SH-SY5Y (cell line): ENCODE results near the gene SLC15A1.
A peak's percentile ranks its signal among the peaks of the same experiment; 100 is the strongest.

Source experiments
- GATA2 ChIP-seq: IDR thresholded peaks from 2 replicates; pipeline ENCODE4 v1.6.1; 2011; ENCODE audit warnings: mild to moderate bottlenecking, low read depth, low read length
- GATA3 ChIP-seq: IDR thresholded peaks from 2 replicates; pipeline ENCODE4 v1.6.1; 2011; ENCODE audit warnings: low read depth, mild to moderate bottlenecking, low read length, moderate library complexity

SLC15A1 gene

DNA sequence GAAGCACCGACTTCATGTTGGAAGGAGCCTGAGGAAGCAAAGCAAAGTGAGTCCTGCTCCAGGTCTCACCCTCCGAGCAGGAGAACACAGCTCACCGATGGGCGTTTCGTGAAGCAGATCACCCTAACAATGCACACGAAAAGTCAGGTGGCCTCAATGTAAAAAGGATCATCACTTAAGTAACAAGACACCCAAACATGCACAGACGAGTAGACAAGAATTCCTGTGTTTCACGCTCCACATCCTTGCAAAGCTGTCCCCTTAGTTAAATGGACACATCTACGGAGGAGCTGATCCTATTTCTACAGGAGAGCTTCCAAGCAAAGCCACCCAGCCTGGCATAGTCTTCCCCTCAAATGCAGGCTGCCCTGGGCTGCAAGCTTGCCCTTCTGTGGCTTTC, 66.2 kb downstream of the SLC15A1 start:
- TF ChIP-seq GATA2 (no peak), GATA3 (no peak)

DNA sequence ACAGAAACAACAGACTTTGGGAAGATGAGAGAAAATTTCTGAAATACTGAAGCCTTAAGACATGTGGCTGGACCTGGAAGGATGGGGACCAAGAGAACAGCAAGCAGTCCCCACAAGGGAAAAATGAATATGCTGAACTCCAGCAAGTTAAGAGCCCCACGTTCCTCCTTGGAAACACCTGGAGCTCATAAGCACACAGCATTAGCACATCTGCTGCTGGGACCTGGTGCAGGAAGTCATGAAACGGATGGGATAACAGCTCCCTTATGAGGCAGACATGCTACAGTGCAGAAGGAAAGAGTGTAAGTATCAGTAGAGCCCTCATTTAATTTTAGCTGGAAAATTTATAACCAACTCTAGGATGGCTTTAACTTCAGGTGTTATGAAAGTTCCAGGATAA, 67.3 kb downstream of the SLC15A1 start:
- TF ChIP-seq GATA3 (no peak), GATA2 (no peak)

DNA sequence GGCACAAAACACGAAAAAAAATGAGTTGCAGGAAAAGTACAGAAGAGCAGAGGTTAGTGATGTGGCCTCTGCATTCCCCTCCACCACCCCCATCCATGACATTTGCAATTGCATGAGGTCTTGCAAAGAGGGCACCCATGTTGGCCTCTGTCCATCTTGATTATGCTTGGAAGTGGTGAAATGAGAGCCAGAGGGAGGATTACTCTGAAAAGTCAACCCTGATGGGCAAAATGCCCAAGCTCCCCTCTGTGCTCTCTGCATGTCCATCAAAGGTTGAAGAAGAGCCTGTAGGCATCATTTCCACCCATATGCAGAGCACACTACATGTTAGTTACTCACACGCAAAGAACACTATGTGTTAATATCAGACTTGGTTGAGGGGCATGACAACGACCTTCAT, 71.4 kb downstream of the SLC15A1 start:
- TF ChIP-seq GATA3 (no peak), GATA2 (no peak)

DNA sequence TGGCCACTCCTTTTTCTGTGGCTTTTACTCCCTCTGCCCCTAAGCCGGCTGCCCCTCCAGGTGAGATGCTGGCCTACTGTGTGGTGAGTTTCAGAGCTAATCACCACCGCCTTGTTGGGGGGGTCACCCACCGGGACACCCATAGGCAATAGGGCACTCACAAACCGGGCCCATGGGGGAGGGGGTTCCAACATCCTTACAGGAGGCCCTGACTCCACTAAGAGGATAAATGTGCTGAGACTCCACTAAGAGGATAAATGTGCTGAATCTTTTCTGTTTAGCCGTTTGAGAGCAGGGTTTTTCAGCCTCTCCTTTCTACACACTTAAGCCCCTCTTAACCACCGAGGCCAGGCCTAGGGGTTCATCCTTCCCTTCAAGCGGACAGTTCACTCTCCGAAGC, 73.7 kb downstream of the SLC15A1 start:
- TF ChIP-seq GATA3 (no peak), GATA2 (no peak)

DNA sequence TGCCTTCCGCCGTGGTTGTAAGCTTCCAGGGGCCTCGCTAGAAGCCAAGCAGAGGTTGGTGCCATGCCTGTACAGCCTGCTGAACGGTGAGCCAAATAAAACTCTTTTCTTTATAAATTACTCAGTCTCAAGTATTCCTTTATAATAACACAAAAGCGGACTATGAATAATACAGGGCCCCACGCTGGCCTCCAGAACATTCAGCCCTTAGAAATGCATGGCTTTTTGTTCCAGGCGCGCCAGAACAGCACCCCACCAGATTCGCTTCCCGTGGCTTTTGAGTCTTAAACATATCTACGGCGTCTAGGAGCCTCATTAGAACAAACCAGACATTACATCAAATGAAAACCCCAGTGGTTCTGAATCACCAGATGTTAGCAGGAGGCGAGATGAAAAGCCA, 75.1 kb downstream of the SLC15A1 start:
- TF ChIP-seq GATA3 (no peak), GATA2 (no peak)

DNA sequence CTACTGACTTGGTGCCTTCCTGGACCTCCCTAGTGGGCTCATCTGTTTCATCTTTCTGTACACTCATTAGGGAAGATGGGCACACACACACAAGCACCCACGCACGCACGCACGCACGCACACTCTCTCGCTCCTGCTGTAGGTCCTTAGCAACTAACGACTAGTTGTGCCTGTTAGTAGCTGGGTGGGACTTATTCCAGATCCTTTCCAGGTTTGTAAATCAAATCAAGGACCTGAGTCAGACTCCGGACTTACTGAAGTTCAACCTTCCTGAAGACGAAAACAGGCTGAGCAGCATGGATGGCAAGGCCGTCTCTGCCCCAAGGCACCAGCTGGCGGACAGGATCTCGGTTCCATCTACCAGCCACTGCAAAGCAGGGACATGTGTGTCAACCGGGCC, 76.2 kb downstream of the SLC15A1 start:
- TF ChIP-seq GATA3 (no peak), GATA2 (no peak)

DNA sequence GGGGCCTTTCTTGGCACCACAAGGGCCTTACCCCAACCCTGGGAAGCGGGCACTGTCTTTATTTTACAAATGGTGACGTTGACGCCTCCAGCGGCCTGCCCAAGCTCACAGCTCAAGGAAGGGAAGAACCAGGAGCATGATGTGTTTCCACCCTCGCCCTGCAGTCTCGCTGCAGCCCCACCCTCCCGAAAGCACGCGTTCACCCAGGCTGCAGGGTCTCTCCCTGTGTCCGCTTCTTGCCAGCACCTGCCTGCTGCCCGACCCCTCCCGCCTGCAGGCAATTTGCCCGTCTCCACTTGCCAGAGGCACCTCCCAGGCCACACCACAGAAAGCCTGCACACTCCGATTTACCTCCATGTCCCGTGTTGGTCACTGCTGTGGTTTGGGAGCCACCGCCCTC, 76.6 kb downstream of the SLC15A1 start:
- TF ChIP-seq GATA3: no peak
- no peak for TF ChIP-seq GATA2

DNA sequence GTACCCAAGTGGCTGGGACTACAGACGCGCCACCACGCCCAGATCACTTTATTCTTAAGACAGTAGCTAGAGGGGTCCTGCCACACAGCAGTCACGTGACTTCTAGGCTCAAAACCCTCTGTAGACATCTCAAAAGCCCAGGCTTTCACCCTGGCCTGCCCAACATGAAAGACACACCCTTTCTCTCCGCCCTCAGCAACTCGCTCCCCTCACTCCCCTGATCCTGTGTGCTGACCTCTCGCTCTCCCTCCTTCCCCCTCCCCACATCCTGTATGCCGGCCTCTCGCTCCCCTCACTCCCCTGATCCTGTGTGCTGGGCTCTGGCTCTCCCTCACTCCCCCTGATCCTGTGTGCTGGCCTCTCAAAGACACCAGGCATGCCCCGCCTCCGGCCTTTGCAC, 77.4 kb downstream of the SLC15A1 start:
- no peak for TF ChIP-seq GATA3

DNA sequence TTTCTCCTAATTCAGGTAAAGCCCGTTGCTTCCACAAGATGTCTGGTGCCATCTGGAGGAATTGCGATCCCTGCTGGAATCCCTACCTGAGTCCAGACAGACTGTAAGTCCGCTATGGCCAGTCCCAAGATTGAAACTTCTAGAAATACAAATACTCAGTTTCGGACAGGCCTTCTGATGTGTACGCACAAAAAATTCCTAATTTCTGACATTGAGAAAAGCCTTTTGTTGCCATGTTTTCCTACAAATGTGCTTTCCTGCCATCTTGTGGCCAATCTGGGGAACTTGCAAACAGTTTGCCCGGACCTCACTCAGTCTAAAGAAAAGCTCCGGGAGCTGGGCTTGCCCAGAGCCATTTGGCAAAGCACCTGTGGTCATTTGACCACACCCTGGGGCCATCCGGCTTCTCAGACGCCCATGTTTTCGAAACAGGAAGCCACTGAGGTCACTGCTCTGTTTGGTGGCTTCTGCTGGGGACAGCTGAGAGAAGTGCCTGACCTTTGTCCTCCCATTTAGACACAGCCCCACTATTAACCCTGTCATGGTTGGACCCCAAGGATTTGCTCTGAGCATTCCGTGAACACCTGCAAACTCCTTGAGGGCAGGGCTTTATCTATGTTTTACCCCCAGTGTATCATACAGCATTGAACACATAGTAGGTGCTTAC, 79.4 kb downstream of the SLC15A1 start:
- no peak for TF ChIP-seq GATA2
- TF ChIP-seq GATA3: no peak

DNA sequence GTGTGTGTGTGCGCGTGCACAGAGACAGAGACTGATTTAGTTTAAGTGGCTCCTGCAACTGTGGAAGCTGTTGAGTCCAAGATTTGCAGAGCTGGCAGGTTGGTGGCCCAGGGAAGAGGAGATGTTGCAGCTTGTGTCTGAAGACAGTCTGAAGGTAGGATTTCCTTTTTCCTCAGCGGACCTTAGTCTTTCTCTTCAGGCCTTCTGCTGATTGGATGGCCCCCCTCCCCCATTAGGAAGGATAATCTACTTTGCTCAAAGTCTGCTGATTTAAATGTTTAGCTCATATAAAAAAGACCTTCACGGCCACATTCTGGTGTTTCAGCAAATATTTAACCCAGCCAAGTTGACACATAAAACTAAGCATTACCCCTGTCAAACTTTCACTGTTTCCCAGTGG, 84.3 kb downstream of the SLC15A1 start:
- no peak for TF ChIP-seq GATA3
- TF ChIP-seq GATA2: no peak

DNA sequence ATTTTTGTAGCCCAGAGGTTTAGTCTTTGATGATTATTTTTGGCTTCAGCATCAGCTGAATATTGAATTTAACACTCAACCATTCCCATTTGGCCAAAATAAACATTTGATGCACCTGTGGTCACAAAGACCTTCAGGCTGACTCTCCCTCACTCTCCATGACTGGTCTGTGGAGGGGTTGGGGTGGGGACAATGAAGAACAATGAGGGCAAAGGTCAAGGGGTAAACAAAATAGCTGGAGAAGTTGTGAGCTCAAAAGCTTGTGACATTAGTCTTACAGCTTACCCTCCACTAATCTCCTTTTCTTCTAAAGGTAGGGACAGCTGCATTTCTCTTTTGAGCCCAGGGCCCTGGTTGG, 86.9 kb downstream of the SLC15A1 start:
- TF ChIP-seq GATA3: no peak
- TF ChIP-seq GATA2: no peak

DNA sequence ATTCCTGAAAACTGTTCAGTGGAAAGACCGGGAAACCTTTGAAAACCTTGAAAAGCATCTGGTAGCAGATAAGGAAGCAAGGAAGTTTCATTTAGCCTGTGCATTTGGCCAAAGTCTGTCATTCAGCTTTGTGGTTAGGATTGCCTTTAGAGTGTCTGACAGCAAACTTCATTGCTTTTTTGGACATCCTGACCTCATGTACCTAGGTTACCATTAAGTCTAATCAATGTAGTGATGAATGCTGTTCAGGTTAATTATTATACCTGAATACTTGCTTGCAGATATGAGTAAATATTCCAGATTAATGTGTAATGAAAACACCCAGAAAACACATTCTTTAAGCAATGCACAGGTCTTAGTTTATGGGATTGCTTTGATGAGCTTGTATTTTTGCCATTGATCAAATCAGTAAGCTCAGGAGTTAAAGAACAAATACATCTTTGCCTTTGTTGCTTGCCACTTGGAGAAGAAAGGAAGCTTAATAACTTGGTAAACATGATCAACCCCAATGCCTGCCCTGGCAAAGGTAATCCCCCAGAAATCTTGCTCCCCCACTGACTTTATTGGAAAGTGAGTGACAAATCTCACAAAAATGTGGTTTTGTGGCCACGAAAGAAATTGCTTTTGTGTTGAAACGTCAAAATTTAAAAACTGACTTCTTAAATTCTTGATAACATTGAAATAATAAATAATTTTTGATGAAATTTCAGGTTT, 87.4 kb downstream of the SLC15A1 start:
- TF ChIP-seq GATA3 (no peak), GATA2 (no peak)

DNA sequence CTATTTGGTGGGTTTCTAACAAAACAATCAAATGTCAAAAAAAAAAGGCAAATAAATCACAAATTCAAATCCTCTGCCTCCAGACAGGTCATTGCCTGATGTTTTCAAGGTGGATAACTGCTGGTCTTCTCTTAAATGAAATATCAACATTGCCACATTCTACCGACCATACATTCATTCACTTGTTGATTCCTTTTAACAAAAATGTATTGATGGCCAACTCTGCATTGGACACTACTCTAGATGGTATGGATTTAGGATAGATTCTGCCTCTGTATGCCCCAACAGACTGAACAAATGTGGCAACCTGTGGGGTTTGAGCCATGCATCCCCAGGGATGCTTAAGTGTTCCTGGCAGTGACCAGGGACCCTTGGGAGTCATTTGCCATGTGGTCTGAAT, 88.0 kb downstream of the SLC15A1 start:
- no peak for TF ChIP-seq GATA3
- TF ChIP-seq GATA2: no peak

DNA sequence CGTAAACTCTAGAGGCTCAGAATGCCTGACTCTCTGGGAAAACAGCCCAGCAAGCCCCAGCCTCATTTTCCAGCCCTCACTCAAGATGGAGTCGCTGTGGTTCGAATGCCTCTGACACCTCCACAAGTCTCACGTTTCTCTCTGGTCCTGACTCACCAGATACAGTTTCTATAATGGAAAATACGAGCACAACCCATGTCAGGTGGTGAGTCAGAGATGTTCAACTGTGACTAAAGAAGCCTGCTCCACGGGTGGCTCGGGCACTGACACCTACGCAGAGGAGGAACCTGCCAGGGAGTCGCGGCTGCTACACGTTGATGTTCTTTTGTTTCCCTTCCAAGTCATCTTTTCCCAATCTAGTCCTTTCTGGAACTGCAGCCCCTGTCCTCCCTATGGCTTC, 88.4 kb downstream of the SLC15A1 start:
- TF ChIP-seq GATA2 (no peak), GATA3 (no peak)

DNA sequence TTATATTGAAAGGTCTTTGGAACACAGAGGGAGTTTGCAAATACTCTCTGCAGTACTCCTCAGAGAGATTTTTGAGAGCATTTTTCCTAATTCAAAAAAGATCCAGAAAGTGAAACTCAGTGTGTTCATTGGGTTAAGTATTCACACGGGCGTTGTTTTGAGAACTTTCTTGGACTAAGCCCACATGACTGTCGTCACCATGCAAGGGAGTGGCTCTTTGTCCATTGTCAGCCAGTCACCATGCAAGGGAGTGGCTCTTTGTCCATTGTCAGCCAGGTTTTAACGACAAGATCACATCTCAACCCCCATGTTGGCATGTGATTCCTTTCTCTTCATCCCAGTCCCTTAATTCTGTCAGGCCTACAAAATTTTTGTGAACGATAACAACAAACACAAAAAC, 94.3 kb downstream of the SLC15A1 start:
- no peak for TF ChIP-seq GATA2
- TF ChIP-seq GATA3: no peak

DNA sequence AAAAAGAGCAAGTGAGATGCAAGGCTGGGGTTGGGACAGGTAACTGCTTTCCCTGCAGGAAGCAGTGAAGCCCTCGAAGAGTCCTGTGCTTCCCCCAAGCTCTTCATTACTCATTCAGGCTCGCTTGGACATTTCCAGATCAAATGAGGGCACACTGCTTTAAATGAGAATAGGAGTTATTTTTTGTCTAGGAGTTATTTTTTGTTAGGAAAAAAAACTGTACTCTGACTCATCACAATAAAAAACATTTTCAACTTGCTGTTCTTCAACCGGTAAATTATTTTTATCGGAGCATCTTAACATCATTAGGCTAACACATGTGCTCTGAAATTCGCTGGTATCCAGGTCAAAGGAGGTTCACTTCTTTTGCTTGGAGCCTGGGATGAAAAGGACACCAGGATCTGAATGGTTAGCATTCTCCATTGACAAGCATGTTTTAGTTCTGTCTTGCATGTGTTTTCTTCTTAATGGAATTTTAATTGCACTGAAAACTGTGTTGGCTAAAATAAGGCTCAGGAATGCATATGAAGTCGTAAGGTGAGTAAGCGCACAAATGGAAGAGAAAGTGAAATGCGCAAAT, 94.9 kb downstream of the SLC15A1 start:
- peak; percentile 43; the same call in 1 of the 2 replicates for TF ChIP-seq GATA2
- 0 out of 2 replicates have a peak, but pooled peaks have one; percentile 26 for TF ChIP-seq GATA3
